Sciatic nerve (tissue), 2 donors: ENCODE data around the gene APOB. TPM values are rescaled to one million over a fixed set of nuclear protein-coding genes. Genes with fewer than 3 reads are reported as not detected.
A peak's percentile ranks its signal among the peaks of the same experiment; 100 is the strongest.

Source experiments
- ATAC-seq: fragments of 200-7000 bp; cut with Tn5 transposase; one replicate; pipeline ENCODE4 v1.9.1; 2020; ENCODE audit warnings: mild to moderate bottlenecking, moderate library complexity
- DNase-seq: peaks from one replicate; pipeline ENCODE4 v3.0.0-alpha.2; 2020; ENCODE audit warnings: low spot score
- intact Hi-C: fragments of 100-400 bp; cut with DNase I; formaldehyde crosslinking; loops from one replicate; pipeline ENCODE4 v1.14.2; 2022
- total RNA-seq: library from RNA; stranded (reverse); fragmentation: NEBNext Ultra II Directional; extraction: Animal tissue kit (Norgen Biotek cat#: 25700); gene quantifications from one replicate; pipeline ENCODE4 v1.2.1, GENCODE V29; 2021
- donor health status: DM: no; HTN: no; CAD: no.
- donor health status: DM: no; HTN: no; CAD: no.

The APOB gene
- total RNA-seq, 1 donor from 2014 or later: 2.9 TPM

DNA sequence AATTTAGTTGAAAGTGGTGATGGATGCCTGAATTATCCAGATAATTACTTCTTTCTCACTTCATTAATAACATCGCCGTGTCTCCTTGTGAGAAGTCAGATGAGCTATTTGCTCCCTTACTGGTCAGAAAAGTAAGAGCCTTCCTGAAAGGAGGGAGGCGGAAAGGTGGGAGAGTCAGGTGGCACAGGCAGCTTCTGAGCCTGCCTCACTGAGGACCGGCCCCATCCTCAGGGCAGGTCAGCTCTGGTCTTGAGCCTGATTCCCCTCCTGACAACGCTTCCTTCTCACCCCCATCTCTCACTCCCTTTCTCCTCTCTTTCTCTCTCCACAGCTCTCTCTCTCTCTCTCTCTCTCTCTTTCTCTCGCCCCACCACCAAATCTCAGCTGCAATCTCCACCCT lies 10.1 kb upstream of the APOB start:
- ATAC-seq (no peak), DNase-seq (no peak)
- intact Hi-C loops: no loop called here

DNA sequence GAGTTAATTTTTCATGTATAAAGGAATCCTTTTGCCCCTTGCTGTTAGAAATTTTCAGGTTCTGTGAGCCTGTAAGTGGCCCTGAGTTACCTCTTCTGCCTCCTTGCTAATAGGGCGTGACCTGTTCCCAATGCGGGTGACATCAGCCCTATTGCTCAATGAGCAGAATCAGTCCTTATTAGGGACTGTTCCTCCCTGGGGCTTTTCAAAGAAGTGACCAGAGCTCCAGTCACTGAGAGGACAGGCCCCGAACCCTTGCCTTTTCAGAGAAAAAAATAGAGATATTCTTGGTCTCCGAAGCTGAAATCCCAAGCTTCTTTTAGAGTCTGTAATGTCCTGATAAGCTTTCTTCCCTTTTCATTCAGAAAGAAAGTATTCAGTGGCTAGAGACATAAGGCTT lies 8.2 kb upstream of the APOB start:
- DNase-seq (no peak), ATAC-seq (no peak)

GRCh38 chr2:21050164-21050563 lies 6.3 kb upstream of the APOB start:
- intact Hi-C loops: no loop called here
- no peak for DNase-seq
- ATAC-seq: no peak

More for the DNA sequence above, 8.2 kb upstream of the APOB start:
- intact Hi-C loops: no loop called here

GRCh38 chr2:21047141-21048009 lies 3.5 kb upstream of the APOB start:
- DNase-seq (no peak), ATAC-seq (no peak)
- intact Hi-C loops: loop anchor here (10.0 kb wide), 1 partner anchor 67 kb away; no protein-coding TSS in a partner anchor

DNA sequence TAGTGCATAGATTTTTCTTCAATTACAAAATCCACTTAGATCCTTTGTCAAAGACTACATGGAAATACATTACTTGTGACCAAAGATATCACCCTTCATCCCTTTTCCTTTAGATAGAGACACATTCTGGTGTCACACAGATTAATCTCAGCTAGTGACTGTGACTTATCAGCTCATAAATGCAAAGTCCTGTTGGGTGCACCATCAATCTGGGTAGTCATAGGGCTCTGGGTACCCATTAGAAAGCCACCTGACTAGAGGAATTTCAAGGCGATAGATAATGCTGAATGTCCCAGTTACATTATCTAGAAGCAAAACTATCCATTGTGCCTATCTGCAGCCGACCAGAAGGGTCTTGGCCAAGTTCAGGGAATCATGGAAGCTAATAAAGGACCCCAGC lies 2.6 kb upstream of the APOB start:
- intact Hi-C loops: loop anchor here (10.0 kb wide), 1 partner anchor 68 kb away; no protein-coding TSS in a partner anchor

GRCh38 chr2:21044694-21045371 lies 960 bp upstream of the APOB start:
- no peak for ATAC-seq
- intact Hi-C loops: loop anchor here (10.0 kb wide), 1 partner anchor 70 kb away; no protein-coding TSS in a partner anchor

More for the DNA sequence above, 2.6 kb upstream of the APOB start:
- no peak for ATAC-seq
- no peak for DNase-seq

DNA sequence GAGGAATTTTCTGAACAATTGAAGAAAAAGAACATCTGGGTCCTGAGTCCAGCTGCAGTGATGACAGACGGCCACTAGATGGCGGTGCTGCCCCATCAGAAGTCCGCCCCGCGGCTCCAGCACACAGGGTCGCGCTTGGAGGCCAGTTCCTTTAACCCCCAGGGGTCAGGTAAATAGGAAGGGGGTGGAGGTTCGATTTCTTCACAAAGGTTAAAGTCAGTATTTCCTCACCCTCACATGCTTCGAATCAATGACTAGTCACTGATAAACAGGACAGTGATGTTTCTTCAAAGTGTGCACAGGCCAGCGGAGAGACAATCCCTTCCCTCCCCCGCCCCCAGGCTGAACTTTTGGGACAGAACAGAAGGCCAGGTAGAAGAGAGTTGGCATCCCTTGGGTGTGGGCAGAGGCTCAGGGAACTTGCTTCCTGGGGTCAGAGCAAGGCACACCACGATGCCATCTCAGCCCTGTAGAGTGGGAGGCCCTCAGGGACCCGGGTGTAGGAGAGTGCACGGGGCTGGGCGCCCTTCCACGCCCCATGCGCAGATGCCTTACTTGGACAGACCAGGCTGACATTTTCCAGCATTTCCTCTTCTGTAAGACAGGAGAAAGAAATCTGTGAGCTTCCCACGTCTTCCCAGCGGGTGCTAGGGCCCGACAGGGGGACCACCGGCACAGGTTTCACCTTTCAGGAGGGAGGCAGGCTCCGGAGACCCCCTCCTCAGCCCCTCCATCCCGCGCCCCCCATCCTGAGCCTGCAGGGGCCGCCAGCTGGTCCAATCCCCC lies 722 bp downstream of the APOB start:
- intact Hi-C loops: loop anchor here (10.0 kb wide), 1 partner anchor 72 kb away; no protein-coding TSS in a partner anchor

More at GRCh38 chr2:21044694-21045371, 960 bp upstream of the APOB start:
- no peak for DNase-seq

GRCh38 chr2:21042708-21042957 lies 1.2 kb downstream of the APOB start:
- intact Hi-C loops: loop anchor here (10.0 kb wide), 1 partner anchor 72 kb away; no protein-coding TSS in a partner anchor
- ATAC-seq (no peak), DNase-seq (no peak)

More for the DNA sequence above, 722 bp downstream of the APOB start:
- ATAC-seq (peak; percentile 84), DNase-seq (peak; percentile 84)

GRCh38 chr2:21041943-21042707 lies 1.7 kb downstream of the APOB start:
- ATAC-seq: no peak
- intact Hi-C loops: loop anchor here (10.0 kb wide), 1 partner anchor 73 kb away; no protein-coding TSS in a partner anchor
- DNase-seq: no peak

DNA sequence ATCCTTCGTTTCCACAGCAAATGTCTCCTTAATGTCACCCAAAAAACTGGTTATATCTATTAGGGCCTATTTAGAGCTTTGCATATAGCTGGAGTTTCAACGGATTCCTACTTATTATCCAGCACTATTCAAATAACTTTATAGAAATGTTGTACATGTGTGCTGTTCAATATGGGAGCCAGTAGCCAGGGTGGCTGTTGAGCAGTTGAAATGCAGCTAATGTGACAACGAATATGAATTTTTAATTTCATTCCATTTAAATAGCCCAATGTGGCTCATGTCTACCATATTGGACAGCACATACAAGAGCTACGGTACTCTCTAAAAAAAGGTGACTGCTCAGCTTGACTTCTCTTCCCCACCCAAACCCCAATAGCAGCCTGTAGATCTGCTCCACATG lies 2.4 kb downstream of the APOB start:
- ATAC-seq (no peak), DNase-seq (no peak)
- intact Hi-C loops: loop anchor here (10.0 kb wide), 1 partner anchor 73 kb away; no protein-coding TSS in a partner anchor

DNA sequence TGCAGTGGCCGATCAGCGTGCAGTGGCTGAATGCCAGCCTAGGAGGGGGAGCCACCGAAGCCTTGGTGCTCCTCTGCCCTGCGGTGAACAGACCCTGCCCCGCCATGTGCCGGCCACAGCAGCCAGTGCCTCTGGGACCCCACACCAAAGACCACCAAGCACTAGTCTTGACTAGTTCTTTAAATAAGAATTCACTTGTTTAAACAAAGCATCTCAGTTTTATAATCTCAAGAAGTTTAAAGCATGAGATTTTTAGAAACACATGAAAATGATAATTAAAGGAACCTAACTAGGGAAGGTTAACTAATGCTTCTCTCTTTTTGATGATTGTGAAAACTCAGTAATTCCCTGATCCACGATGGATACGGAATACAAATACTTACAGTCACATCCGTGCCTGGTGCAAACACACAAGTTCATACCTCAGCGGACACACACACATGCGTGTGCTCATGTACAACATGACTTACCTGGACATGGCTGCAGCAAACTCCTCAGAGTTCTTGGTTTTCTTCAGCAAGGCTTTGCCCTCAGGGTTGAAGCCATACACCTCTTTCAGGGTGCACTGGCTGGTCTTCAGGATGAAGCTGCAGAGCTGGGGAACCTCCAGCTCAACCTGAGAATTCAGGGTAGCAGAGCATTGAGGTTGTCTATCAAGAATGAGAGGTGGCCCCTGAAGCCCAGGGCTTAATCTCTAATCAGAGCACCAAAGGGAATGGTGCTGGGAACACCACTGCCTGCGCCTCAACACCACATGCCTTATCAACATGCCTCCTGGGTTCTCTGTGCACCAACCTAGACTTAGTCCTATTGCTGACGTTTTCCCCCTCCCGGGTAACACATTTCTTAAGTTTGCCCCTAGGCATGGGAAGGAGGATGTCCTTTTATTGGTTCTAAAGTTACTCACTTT lies 3.1 kb downstream of the APOB start:
- no peak for ATAC-seq
- intact Hi-C loops: loop anchor here (10.0 kb wide), 1 partner anchor 74 kb away; no protein-coding TSS in a partner anchor
- DNase-seq: no peak

- intact Hi-C loops: loop anchor here (10.0 kb wide), 1 partner anchor 75 kb away; no protein-coding TSS in a partner anchor
- DNase-seq: no peak
- ATAC-seq: no peak
Measured at GRCh38 chr2:21039979-21040467, 3.9 kb downstream of the APOB start.

- ATAC-seq (no peak), DNase-seq (no peak)
- intact Hi-C loops: no loop called here
Measured at GRCh38 chr2:21039080-21039556, 4.8 kb downstream of the APOB start.

- intact Hi-C loops: no loop called here
- ATAC-seq (peak; percentile 64), DNase-seq (no peak)
Measured at GRCh38 chr2:21038403-21039073, 5.3 kb downstream of the APOB start.

- DNase-seq: no peak
Measured at GRCh38 chr2:21037671-21038108, 6.2 kb downstream of the APOB start.

More at GRCh38 chr2:21037671-21038108, 6.2 kb downstream of the APOB start:
- intact Hi-C loops: no loop called here
- no peak for ATAC-seq
